Measurements from ENCODE around the gene NEDD9. TPM values are rescaled to one million over a fixed set of nuclear protein-coding genes. Genes with fewer than 3 reads are reported as not detected.

Gene NEDD9
- total RNA-seq, 1 experiment from 2014 or later, result 0.17 TPM

GRCh38 chr6:11143394-11144371, 88.8 kb downstream of the NEDD9 start (continued):
- TF ChIP-seq REST (IDR thresholded peaks at IDR 0.05; ENCODE audit: low read depth), result no peak
- TF ChIP-seq ZNF274 (IDR thresholded peaks at IDR 0.05; ENCODE audit: low read depth, low read length), result no peak
- TF ChIP-seq ZFX (IDR thresholded peaks at IDR 0.05), result no peak

GRCh38 chr6:11142296-11143027, 90.0 kb downstream of the NEDD9 start:
- Histone ChIP-seq H3K4me1 (ENCODE audit: control insufficient read depth in 1 of 2, insufficient read depth in 2 of 2, low read length in 2 of 2) (peaks cover 7 to 28% of the 10 kb centered on the region in 2 experiments; a peak in 3 of 4 replicates), H3K9me3 (ENCODE audit: control insufficient read depth in 1 of 2, insufficient read depth in 1 of 2, low read depth in 1 of 2, low read length in 2 of 2) (no peaks in the 10 kb centered on the region), H3K36me3 (ENCODE audit: control insufficient read depth in 1 of 2, insufficient read depth in 2 of 2, low read length in 2 of 2) (no peaks in the 10 kb centered on the region), H3K27me3 (ENCODE audit: insufficient read depth, low read length) (no peaks in the 10 kb centered on the region), H3K4me2 (ENCODE audit: low read length) (0 out of 2 replicates have a peak overlapping the region, but pooled peaks have one; percentile 6), H2AFZ (ENCODE audit: low read depth, low read length, poor library complexity, severe bottlenecking) (no peak overlapping the region), H3K79me2 (ENCODE audit: insufficient read depth, low read length) (no peaks in the 10 kb centered on the region), H3K9me2 (ENCODE audit: insufficient read depth) (no peaks in the 10 kb centered on the region), H4K20me1 (ENCODE audit: insufficient read depth) (no peaks in the 10 kb centered on the region), H3K27ac (ENCODE audit: low read depth, low read length) (no peak overlapping the region), H3K9ac (ENCODE audit: low read length) (no peak overlapping the region), H3K4me3 (replicated peaks in 1 of 2; ENCODE audit: low read depth in 1 of 2, low read length in 2 of 2) (no peak overlapping the region)
- RAD21 ChIA-PET (ENCODE audit: low non-redundant PET in 1 of 2, low total read pairs in 2 of 2, uncharacterized antibody in 2 of 2, unreplicated experiment in 2 of 2), result no interaction called here
- DNase-seq (ENCODE audit: low read depth, low spot score) (no peak), ATAC-seq (no peak)
- CTCF ChIA-PET, result interaction anchor here (1.1 to 3.3 kb wide), 2 partner anchors 354 to 433 kb away, joined by 5 to 21 read pairs; no protein-coding TSS in a partner anchor
- no TSS peak for BruUV-seq (replicated peaks)
- POLR2A ChIA-PET, result no interaction called here
- intact Hi-C loops (cut with micrococcal nuclease), result loop anchor here (1.0 kb wide), 1 partner anchor 433 kb away; no protein-coding TSS in a partner anchor
- peak; percentile 66 for TF ChIP-seq FOSL1 (IDR thresholded peaks at IDR 0.05; ENCODE audit: low read depth)
- peak; percentile 37; the same call in 1 of the 2 replicates for TF ChIP-seq SP1 (IDR thresholded peaks at IDR 0.05; ENCODE audit: low read depth)
- TF ChIP-seq YY1 (IDR thresholded peaks at IDR 0.05; ENCODE audit: extremely low read depth, insufficient replicate concordance, low read depth, low read length), result no peak
- TF ChIP-seq ZNF274 (IDR thresholded peaks at IDR 0.05; ENCODE audit: low read depth, low read length), result no peak
- TF ChIP-seq EGR1 (IDR thresholded peaks at IDR 0.05; ENCODE audit: low read depth), result no peak
- TF ChIP-seq JUND (IDR thresholded peaks at IDR 0.05), result peak; percentile 35; the same call in 1 of the 2 replicates
- TF ChIP-seq, protein P1, sequence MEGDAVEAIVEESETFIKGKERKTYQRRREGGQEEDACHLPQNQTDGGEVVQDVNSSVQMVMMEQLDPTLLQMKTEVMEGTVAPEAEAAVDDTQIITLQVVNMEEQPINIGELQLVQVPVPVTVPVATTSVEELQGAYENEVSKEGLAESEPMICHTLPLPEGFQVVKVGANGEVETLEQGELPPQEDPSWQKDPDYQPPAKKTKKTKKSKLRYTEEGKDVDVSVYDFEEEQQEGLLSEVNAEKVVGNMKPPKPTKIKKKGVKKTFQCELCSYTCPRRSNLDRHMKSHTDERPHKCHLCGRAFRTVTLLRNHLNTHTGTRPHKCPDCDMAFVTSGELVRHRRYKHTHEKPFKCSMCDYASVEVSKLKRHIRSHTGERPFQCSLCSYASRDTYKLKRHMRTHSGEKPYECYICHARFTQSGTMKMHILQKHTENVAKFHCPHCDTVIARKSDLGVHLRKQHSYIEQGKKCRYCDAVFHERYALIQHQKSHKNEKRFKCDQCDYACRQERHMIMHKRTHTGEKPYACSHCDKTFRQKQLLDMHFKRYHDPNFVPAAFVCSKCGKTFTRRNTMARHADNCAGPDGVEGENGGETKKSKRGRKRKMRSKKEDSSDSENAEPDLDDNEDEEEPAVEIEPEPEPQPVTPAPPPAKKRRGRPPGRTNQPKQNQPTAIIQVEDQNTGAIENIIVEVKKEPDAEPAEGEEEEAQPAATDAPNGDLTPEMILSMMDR (IDR thresholded peaks at IDR 0.05 in 2 of 3, conservative IDR thresholded peaks at IDR 0.05 in 1 of 3; ENCODE audit: borderline replicate concordance in 1 of 3, insufficient read depth in 1 of 3, low read depth in 2 of 3, low read length in 2 of 3), result no peak
- no peak for TF ChIP-seq ELF1 (IDR thresholded peaks at IDR 0.05; ENCODE audit: borderline replicate concordance, low read depth)

Data from HCT116 (cell line).